GM18909 (cell line): Measurements from ENCODE around the gene ACER1.

ENCODE experiments used
- ATAC-seq: cut with Tn5 transposase; IDR thresholded peaks from one replicate; pipeline ENCODE4 v1.9.1; 2021; ENCODE audit warnings: mild to moderate bottlenecking; ENCODE audit not compliant: unreplicated experiment, poor library complexity

ACER1 gene

GRCh38 chr19:6270076-6270745, 63.2 kb downstream of the ACER1 start:
- no peak for ATAC-seq

- no peak for ATAC-seq
Observed at GRCh38 chr19:6269101-6269886, 64.1 kb downstream of the ACER1 start.

- no peak for ATAC-seq
Observed at GRCh38 chr19:6268382-6268771, 65.0 kb downstream of the ACER1 start.

- ATAC-seq = no peak
Observed at GRCh38 chr19:6267552-6268381, 65.6 kb downstream of the ACER1 start.

- no peak for ATAC-seq
Observed at GRCh38 chr19:6264803-6265202, 68.6 kb downstream of the ACER1 start.

GRCh38 chr19:6263735-6264444, 69.5 kb downstream of the ACER1 start:
- no peak for ATAC-seq

GRCh38 chr19:6263306-6263705, 70.1 kb downstream of the ACER1 start:
- ATAC-seq = no peak

- ATAC-seq = no peak
Observed at GRCh38 chr19:6262519-6262918, 70.9 kb downstream of the ACER1 start.

- ATAC-seq = no peak
Observed at GRCh38 chr19:6261883-6262282, 71.5 kb downstream of the ACER1 start.

GRCh38 chr19:6260912-6261650, 72.3 kb downstream of the ACER1 start:
- no peak for ATAC-seq

- no peak for ATAC-seq
Observed at GRCh38 chr19:6260376-6260775, 73.0 kb downstream of the ACER1 start.

- ATAC-seq = no peak
Observed at GRCh38 chr19:6259312-6259861, 74.0 kb downstream of the ACER1 start.

GRCh38 chr19:6258812-6259311, 74.5 kb downstream of the ACER1 start:
- ATAC-seq = no peak
